HG03196 (cell line): ENCODE data around the gene CHRNA7.
"Not testable (repeated sequence)": the region's sequence is repeated elsewhere in the genome, so short reads cannot be mapped to it uniquely, and the experiment has no call there.

Experiments used
- ATAC-seq: cut with Tn5 transposase; IDR thresholded peaks from one replicate; pipeline ENCODE4 v1.9.1; 2021; ENCODE audit not compliant: unreplicated experiment

Gene CHRNA7

DNA sequence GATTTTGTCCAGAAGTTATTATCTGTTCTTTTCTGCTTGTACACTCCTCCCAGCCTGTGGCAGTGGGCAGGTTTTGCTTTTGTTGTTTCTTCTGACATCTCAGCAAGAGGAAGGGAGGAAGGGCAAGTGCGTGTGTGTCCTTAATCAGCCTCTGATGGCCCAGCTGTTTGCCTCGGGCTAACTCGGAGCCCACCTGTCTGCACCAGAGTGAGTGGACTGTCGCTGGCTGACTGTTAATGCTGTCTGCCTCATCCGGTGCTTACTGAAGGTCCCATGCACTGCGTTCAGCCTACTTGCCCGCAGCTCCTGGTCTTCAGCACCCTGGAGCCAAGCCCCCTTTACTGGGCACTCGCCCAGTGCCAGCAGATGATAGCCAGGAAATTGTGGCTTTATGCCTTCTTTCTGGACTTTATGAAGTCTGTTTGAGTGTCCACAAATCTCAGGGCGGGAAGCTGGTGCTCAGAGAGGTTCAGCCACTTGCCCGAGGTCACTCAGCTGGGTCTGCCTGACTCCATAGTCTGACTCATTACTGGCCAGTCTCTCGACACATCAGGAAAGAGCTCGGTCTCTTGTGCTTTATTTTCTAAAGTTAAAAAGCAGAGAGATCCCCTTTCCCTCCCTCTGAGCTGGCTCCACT lies 89.5 kb downstream of the CHRNA7 start:
- no peak for ATAC-seq

DNA sequence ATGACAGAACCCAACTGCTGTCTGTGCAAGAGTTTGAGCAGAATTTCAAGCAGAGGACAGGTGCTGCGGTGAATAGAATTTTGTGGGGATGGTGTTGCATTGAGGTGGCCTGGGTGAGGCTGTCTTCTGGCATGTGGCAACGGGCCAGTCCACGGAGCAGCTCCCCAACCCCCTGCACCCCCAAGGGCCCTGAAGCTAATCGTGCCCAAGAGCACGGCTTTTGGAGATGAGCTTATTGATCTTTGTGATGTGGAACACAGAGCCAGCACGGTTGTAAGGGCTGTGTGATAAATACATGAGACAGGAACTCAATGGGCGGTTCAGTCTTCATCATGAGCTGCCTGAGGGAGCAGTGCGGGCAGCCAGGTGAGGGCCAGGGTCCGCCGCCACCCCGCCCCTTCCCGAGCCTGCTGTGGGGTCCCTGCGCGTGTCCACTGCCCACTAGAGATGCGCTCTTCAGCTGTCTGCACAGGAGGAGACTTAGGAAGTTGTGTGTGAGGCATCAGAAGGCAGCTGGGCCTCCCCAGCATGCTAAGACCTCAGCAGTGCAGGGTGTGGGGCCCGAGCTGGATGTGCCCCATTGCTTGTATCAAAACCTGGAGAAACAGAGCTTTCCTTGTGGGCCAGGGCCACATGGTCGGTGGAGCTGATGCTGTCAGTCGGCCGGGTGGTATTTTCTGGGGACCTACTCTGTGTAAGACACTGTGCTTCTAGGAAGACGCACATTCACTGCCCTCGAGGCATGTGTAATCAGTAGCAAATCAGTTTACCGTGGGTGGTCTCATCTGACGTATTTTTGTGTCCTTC lies 90.5 kb downstream of the CHRNA7 start:
- ATAC-seq, result no peak

DNA sequence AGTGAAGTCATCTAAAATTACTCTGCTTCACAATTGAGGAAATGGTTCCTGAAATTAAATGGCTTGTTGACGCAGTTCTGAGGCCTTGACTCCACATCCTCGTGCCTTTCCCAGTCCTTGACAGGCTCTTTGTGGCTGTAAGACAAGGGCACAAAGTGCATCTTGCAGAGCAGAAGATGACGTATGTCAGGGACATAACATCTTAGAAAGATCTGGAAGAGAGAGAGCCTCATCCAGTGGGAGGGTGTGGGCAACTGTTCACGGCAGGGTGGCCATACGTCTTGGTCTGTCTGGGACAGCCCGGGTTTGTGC lies 91.0 kb downstream of the CHRNA7 start:
- ATAC-seq, result no peak

DNA sequence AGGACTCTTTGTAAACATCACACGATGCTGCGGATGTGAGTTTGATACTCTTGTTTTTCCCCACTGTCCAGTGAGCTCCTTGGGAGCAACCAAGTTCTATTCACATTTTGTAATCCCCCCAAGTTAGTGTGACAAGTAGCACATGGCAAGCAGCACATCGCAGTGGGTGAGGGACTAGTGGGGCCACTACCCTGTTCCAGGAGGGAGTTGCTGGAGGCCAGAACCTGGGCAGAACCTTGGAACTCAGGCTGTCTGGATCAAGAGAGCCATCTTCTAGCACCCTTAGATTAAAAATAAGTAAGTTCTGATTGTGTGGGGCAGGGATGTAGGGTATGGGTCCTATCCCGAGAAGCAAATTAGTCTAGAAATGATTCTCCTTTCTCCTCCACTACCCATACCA lies 91.7 kb downstream of the CHRNA7 start:
- no peak for ATAC-seq

DNA sequence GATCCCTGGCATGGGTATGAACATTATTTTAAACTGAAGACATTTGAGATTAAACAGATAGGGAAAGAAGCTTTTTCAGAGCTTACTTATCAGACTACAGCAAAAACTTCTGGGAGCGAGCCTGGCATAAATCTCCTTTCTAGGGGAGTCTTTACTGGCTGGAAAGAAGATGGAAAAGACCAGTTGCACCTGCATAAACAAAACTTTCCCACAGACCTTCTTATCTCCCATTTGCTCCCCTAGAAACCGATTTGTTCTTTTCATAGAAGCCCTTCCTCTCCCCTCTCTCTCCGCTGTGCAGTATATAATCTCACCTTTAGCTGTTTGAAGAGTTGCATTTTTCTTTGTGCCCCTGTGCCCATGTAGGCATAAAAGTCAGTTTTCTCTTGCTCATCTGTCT lies 93.2 kb downstream of the CHRNA7 start:
- no peak for ATAC-seq

DNA sequence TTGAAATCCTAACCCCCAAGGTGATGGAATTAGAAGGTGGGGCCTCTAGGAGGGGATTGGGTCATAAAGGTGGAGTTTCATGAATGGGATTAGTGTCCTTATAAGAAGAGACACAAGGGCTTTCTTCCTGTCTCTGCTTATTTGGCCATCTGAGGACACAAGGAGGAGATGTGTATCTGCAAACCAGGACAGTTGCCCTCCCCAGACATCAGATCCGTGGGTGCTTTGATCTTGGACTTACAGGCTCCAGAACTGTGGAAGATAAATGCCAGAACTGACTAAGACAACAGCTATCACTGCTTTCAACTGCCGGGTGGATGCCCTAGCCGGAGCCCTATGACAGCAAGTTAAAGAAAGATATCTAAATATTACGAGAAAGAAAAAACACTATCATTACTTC lies 94.4 kb downstream of the CHRNA7 start:
- ATAC-seq, result no peak

DNA sequence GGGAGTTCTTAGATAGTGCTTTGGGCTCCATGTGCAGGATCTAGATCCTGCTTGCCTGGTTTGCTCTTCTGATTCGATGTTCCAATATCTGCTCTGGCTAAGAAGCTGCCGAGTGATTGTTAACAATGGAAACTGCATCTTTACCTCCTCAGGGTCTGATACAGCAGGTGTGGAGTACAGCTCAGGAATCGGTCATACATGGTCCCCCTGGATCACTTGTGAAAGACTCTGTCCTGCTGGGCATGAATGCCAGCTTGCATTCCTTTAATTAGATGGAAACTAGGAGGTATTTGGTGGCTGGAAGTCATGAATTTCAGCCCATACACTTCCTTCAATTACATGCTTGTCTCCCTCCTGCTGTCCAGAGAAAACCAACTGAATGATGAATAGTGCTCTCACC lies 95.3 kb downstream of the CHRNA7 start:
- no peak for ATAC-seq

DNA sequence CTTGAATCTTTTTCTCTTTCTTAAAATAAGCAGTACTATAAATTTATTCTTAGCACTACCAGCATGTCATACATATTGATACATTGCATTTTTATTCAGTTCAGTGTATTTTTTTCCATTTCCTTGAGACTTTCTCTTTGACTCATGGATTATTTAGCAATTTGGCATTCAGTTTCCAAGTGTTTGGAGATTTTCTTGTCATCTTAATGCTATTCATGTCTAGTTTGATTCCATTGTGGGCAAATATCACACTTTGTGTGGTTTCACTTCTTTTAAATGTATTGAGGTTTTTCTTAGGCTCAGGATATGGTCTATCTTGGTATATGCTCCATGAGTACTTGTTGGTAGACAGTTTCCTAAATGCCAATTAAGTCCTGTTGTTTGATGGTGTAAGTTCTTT lies 99.5 kb downstream of the CHRNA7 start:
- no peak for ATAC-seq

DNA sequence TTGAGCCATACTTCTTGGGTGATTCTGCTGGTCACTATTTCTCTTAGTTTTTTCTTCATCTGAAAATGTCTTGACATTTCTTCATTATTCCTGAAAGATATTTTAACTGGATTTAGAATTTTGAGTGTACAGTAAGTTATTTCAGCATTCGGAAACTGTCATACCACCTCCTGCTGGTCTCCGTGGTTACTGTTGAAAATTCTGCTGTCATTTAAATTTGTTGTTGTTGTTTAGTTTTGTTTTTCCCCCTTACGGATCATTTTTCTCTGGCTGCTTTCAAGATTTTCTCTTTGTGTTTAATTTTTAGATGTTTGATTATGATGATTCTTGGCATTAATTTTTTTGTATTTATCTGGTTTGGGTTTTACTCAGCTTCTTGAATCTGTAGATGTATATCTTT lies 100.5 kb downstream of the CHRNA7 start:
- ATAC-seq, result no peak

DNA sequence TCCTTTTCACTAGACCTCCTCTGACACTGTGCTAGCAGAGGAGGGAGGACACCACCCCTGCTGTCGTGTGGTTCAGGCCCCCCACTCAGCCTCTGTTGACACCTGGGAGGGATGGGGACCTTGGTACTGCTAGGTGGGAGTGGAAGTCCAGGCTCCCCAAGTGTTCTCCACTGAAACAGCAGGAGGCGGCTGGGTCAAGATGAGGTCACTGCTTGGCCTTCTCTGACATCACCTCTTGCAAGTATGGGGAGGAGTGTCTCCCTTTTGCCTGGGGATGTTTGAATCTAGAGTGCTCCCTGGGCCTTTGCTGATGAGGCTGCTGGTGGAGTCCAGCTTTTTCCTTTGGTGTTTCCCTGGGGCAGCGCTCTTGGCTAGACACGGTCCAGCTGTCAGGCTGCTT lies 101.5 kb downstream of the CHRNA7 start:
- no peak for ATAC-seq

DNA sequence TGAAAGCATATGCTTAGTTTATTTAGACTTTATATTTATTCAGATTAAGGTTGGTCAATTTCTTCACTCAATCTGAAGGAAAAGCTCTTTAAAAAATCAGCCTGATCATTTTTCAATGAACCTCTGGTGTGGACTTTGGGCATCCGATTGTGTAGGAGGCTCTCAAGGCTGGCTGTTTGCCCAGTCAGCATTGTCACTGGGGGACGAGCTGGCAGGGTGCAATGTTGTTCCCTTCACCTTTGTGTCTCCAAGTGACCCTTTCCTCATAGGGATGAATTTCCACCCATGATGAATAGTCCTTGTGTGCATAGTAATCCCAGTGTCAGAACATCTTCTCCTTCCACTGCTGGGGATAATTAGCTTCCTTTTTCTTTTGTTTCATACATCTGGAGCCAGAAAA lies 102.5 kb downstream of the CHRNA7 start:
- ATAC-seq, result no peak

DNA sequence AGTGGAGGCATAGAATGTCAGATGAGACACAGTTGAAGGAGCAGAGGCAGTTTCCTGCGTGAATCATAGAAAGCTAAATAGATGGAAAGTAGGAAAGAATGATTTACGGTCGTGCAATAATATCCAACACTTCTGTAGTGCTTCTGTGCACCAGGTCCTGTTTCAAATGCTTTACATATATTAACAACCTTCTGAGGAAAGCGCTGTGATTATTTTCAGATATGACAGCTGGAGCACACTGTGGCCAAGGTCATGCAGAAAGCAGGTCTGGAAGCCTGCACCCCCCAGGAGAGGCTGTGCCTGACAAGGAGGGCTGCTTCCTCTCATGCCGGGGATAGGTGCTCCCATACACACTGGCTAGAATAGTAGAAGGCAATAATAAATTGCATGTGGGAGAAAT lies 104.5 kb downstream of the CHRNA7 start:
- ATAC-seq, result no peak

DNA sequence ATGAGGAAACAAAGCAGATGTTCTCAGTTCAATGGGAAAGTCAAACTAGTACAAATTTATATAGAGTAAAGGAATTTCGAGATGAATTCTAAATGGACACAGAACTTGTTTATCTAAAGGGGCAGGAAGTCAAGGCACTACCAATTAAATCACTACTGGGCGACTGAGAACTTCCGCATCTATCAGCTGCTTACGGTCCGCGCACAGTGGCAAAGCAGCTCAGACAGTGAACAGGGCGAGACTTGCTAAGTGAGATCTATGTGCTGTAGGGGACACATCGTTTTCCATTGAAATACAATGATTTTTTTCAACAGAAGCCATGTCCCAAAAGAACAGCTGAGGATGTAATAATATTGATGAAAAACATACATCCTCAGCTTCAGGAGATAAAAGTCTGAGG lies 105.0 kb downstream of the CHRNA7 start:
- no peak for ATAC-seq

DNA sequence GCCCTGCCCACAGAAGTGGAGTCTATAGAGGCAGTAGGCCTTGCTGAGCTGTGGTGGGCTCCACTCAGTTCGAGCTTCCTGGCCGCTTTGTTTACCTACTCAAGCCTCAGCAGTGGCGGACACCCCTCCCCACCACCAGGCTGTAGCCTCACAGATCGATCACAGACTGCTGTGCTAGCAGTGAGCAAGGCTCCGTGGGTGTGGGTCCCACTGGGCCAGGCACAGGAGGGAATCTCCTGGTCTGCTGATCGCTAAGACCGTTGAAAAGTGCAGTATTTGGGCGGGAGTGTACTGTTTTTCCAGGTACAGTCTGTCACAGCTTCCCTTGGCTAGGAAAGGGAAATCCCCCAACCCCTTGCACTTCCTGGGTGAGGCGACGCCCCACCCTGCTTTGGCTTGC lies 115.2 kb downstream of the CHRNA7 start:
- not testable (repeated sequence) for ATAC-seq

DNA sequence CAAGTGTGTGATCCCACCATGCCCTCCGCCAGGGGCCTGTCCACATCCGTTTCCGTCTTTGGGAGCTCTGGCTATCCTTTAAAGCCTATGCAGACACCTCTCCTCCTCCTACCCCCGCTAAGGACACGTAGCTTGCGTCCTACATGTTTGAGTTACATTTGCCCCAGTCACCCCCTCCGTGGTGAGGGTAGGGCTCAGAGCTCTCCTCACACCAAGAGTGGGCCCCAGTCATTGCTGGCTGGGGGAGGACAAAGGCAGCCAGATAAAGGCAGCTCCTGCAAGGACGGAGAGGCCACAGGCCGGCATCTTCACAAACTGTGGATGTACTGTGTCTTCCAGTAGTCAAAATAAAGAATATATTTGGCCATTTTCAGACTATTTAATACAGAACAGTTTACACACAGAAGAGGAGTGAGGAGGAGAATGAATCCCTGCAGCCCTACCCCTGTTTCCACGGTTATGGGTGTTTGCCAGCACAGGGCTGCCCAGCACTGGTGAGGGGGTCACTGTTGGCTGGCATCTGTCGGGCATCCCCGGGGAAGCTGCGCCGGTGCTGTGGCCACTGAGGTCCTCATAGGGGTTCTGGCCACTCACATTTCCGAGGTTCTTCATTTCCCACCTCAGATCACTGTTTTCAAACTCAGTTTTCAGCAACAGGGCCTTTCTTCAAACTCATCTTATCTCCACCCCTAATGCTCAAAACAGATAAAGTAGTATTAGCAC lies 118.7 kb downstream of the CHRNA7 start:
- ATAC-seq, result no peak

DNA sequence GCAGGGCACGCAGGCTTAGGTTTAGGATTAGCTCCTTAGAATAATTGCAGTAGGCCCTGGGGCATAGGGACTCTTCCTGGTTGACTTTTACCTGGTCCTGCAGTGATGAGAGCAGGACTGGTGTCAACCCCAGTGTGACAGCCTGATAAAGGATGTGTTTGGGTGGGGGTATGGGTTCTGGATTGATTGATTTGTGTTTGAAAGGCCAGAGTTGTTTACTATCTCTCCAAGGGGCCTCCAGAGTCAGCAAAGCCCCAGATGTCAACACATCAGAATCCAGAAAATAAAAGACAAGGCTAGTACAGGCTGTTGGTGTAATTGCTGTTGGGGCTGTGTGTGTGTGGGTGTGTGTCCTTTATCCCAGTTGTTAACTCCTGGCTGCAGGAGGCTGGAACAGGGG lies 122.3 kb downstream of the CHRNA7 start:
- ATAC-seq, result no peak

DNA sequence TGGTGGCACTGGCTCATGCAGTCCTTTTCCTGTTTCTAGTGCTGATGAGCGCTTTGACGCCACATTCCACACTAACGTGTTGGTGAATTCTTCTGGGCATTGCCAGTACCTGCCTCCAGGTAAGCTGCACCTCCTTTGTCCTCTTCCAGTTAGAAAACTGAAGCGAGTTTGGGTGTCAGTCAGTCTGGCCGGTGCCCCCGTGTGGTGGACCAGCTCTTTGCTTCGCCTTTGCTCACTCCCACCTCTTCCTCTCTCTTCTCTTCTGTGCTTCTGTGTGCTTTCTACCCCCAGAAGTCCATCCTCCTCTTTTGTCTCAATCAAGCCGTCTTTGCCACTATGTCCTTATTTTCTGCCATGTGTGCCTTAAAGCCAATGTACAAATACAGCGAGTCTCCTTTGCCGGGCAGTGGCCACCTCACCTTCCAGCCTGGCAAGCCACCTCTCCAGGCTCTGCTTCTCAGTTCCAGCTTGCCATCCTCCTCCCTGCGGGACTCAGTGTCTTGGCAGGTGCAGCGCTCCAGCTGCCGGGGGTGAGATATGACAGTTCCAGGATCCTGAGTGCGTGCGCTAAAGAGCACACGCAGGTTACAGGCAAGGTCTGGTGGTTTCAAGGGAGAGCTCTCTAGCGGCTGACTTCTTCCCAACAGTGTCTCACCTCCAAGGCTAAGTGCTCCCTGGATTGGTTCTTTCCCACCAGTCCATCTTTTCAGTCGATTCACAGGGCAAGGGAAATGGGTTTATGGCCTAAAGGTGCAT lies 123.7 kb downstream of the CHRNA7 start:
- not testable (repeated sequence) for ATAC-seq

DNA sequence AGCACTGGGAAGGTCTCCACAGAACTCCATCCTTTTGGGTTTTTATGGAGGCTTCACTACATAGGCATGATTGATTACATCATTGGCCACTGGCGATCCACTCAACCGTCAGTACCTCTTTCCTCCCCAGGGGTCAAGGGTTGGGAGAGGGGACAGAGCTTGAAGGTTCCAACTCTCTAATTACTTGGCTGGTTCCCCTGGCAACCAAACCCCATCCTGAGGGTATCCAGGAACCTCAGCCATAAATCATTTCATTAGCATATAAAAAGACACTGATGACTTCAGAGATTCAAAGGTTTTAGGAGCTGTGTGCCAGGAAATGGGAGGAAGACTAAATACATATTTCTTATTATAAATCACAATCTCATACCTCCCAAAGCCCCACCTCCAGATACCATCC lies 131.8 kb downstream of the CHRNA7 start:
- ATAC-seq, result not testable (repeated sequence)

DNA sequence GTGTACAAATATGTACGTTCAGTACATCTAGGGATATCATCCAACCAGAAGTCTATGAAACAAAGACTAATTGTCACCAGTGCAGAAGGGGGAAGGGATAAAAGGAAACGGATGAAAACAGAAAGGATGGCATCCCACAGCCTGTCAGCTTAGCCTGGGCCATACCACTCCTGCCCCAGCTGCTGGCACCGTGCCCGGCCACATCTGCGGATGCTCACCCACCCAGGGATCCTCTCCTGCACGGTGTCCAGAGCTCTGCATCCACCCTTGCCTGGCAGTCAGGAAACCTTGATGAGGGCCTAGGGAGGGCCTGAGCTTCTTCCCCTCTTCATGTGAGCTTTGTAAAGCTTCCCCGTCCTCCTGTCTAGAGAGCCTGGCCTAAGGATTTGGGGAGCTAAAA lies 133.8 kb downstream of the CHRNA7 start:
- ATAC-seq, result not testable (repeated sequence)

DNA sequence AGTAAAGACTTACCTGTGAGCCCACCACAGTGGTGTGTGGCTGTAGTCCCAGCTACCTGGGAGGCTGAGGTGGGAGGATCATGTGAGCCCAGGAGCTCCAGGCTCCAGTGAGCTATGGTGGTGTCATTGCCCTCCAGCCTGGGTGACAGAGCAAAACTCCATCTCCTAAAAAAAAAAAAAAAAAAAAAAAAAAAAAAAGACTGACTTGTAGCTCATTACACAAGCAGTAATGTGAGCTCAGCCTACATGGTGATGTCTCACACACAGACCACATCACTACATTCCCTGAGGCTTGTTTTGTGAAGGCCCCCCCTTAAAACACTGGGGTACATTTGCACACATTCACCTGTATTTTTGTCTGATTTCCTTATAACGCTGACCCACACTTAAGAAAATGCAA lies 134.4 kb downstream of the CHRNA7 start:
- ATAC-seq, result not testable (repeated sequence)

DNA sequence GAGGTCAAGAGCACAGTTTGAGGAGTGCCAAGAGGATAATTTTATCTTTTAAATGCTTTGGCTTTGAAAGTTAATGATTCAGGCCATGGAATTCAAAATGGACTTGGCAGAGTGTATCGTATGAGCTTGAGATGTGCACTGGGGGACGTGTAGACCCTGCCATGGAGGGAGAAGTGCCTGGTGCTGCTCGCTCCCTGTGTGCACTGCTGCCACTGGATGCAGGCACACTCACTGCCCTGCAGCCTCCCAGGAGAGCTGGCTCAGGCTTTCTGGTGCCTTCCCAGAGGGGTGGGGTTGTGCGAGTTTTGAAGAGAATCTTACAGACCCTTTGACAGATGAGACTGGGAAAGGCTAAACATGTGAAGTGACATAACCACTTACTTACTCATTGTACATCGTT lies 135.5 kb downstream of the CHRNA7 start:
- ATAC-seq, result not testable (repeated sequence)

DNA sequence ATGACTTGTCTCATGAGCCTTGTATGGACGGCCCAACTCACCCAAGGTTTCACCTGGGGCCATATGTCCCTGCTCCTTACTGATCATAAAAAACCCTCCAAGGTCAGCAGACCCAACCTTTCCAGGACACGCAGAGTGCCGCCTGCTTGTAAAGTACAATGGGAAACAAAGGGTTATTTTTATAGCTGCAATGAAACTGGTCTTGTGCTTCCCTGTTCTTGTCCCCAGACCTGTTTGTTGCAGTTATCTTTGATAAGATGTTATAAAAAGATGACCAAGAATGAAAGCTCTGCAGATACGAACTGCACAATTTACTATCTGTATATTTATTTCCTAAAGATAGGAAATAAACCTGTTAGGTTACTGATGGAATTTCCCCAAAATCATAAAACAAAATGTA lies 136.0 kb downstream of the CHRNA7 start:
- ATAC-seq, result not testable (repeated sequence)
